Bladder microvascular endothelial cell (primary cell): ENCODE results near the gene FAM43A. TPM values are rescaled to one million over a fixed set of nuclear protein-coding genes. Genes with fewer than 3 reads are reported as not detected.

ENCODE experiments used
- total RNA-seq: library from RNA; depleted of rRNA; stranded (reverse); fragments of >200 nt; gene quantifications from 2 replicates; pipeline ENCODE4 v1.2.3, GENCODE V29; 2014

The FAM43A gene
- 185 and 261 TPM in 2 replicates for total RNA-seq

GRCh38 chr3:194685718-194686413, at the start of gene FAM43A:
Gene FAM43A (plus strand): TSS chr3:194685883. CDS start chr3:194686827, 944 bp downstream.

GRCh38 chr3:194671900-194672808, 13.5 kb upstream of the FAM43A start, which contains the start of gene LSG1:
Gene LSG1 (minus strand): TSS chr3:194672191. CDS start chr3:194672162, 29 bp downstream.

Other genes with a start within 250 kb of the FAM43A start
- gene ATP13A3, start 198.9 kb upstream of the FAM43A start, total RNA-seq = 39.0 and 155 TPM in 2 replicates
- 62.2 and 67.8 TPM in 2 replicates for gene TMEM44, start 52.5 kb upstream of the FAM43A start, total RNA-seq
- gene LSG1, start 13.7 kb upstream of the FAM43A start, total RNA-seq = 62.3 and 83.5 TPM in 2 replicates